HG03520 (cell line): ENCODE data around the gene VPS33B.
"Not testable (repeated sequence)": the region's sequence is repeated elsewhere in the genome, so short reads cannot be mapped to it uniquely, and the experiment has no call there.

Source experiments
- ATAC-seq: cut with Tn5 transposase; IDR thresholded peaks from one replicate; pipeline ENCODE4 v1.9.1; 2021; ENCODE audit warnings: mild to moderate bottlenecking, moderate library complexity; ENCODE audit not compliant: unreplicated experiment

Gene VPS33B

DNA sequence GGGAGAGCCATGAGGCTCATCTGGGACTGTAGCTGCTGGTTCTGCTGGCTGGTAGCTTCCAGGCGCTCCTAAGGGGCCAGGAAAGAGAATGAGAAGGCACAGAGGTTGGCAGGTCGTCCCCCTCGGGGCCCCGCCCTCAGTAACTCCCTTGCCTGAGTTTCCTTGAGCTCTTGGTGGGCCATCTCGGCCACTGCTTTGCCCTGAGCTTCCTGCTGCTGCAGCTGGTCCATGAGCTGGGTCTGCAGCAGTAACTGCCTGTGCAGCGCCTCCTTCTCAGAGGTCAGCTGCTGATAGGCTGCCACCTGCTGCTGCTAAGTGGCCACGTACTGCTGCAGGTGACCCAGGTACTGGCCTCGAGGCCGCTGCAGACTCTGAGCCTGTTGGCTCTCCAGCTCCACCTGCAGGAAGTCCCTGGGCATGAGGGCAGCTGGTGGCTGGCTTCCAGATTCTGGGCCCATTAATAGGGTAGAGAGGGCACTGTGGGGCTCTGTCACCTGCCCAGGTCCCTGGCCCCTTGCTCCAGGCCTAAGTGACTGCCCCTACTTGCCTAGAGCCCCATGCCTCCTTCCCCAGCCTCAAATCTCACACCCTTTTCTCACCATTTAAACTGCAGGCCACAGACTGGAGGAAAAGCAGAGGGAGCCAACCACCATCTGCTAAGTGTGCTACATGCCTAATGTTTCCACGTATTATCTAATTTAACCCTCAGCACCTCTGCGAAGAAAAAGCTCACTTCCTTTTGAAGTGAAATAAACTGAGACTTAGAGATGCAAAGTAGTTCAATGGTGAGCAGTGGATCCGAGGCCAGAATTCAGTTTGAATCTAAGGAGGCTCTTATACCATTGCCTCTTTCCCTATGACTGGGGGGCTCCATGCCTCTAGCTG lies 10.8 kb upstream of the VPS33B start:
- ATAC-seq: no peak

DNA sequence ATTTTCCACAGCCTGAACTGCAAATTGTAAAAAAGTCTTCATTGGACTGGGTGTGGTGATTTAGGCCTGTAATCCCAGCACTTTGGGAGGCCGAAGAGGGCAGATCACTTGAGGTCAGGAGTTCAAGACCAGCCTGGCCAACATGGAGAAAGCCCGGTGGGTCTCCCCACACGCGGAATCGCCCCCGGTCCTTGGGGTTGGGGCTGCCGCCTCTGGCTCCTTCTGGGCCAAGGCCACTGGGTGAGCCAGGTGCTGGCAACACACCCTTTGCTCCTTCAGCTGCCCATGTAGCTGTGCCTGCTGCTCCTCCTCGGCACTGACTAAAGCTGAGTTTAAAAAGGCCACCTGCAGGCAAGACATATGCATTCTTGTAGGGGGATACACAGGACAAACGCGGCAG lies 9.4 kb upstream of the VPS33B start:
- ATAC-seq: no peak

DNA sequence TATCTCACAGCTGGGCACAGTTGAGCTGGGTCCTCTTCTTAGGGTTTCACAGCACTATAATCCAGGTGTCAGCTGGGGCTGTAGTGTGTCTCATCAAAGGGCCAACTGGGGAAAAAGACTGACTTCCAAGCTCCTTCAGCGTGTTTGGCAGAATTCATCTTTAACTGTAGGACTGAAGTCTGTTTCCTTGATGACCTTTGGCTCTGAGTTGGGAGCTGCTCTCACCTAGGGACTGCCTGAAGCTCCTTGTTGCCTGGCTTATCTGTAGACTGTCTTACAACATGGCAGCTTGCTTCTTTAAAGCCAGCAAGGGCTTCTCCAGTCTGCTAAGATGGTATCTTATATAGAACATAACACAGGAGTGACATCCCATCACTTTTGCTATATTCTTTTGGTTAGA lies 5.3 kb upstream of the VPS33B start:
- ATAC-seq: no peak

DNA sequence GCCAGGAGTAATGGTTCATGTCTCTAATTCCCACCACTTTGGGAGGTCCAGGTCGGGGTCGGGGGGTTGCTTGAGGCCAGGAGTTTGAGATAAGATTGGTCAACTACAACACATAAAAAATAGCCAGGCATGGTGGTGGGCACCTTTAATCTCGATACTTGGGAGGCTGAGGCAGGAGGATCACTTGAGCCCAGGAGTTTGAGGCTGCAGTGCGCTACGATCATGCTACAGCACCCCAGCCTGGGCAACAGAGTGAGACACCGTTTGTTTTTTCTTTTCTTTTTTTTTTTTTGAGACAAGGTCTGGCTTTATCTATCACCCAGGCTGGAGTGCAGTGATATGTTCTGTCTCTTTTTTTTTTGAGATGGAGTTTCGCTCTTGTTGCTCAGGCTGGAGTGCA lies 1.3 kb upstream of the VPS33B start:
- ATAC-seq: no peak

DNA sequence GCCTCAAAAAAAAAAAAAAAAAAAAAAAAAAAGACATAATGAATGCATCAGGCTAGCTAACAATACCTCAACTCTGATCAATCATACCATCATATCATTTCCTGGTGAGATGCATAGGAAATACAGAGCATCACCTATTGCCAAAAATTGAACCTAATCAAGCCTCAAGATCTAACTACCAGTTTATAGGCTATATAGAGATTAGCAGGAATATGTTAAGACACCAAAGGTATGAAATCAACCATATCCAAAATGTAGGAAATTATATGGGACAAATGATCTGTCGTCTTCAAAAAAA lies 387 bp upstream of the VPS33B start:
- no peak for ATAC-seq

DNA sequence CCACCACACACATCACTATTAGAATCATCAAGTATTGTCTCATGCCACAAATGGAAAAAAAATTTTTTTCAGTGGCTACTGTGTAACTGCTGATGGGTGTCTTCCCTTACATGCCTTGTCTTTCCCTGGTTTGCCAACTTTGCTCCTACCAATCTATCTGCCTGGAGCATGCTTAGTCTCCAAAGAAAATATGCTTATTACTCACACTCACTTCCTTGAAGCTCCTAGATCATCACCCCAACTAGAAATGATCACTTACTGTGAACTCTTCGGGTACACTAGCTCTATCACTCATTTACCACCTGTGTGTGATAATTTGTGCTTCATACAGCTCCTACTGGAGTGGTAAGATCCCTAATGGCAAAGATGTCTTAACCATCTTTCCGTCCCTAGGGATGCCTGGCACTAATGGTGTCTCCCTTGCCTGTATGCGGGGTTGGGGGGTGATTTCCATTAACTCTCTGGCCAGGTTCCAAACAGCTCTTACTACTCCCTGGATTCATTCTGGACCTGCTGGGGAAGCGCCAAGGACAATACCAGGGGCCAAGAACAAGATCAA lies 799 bp downstream of the VPS33B start:
- peak; percentile 8 for ATAC-seq

DNA sequence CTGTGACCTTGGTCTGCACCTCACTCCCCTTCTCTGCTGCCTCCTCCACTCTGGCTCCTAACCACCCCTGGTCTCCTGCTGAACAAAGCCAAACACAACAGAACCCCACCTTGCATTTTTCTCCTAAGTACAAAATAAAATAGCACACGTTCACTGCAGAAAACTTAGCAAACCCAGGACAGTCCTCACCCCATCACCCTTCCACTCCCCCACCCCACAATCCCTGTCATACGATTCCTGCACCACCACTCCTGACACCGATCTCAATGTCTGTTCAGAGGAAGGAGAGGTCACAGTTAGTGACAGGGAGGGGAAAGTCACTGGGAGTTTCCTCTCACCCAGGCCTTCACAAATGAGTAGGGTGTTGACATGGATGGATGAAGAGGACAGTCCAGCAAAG lies 4.2 kb downstream of the VPS33B start:
- no peak for ATAC-seq

DNA sequence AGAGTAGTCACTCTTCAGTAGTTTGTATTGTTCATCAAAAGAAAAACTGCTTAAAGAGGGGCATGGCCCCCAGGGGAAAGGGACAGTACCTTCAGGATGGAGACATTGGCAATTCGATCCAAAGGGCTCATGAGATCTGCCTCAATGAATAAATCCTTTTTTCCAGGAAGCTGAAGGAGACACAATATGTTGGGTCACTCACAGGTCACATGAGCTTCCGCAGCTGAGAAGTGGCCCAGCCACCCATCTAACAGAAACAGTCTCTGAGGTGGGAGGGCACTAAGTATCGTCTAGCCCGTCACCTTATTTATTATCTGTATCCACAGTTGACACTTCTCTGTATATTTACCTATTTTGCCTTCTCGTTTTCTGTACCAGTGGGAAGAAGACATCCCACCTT lies 4.7 kb downstream of the VPS33B start:
- no peak for ATAC-seq

DNA sequence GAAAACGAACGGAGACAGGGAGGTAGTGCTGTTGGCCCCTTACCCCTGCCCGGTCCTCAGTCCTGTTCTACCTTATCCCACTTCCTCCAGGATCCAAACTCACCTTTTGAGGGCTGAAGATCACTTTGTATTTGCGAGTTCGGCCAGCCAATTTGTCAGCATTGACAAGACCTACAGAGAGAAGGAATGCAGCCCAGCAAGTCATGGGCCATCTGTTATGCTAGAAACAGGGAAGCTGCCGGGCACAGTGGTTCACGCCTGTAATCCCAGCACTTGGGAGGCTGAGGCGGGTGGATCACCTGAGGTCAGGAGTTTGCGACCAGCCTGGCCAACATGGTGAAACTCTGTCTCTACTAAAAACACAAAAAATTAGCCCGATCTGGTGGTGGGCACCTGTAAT lies 8.7 kb downstream of the VPS33B start:
- not testable (repeated sequence) for ATAC-seq

DNA sequence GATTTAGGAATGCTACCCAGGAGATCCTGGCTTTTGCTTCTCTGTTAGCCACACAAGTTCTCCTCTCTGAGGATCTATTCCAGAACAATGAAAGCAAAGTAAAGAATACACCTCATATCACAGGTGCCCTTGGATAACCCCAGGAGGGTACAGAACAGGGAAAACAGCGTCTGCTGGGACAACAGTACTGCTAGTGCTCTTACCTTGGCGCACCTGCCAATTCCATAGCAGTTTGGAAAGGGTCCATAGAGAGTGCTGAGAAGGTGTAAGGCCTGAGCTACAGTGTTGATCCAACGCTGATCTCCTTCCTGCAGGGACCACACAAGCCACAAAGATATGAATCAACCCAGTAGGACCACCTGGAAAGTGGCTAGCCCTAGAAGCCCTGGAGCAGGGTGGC lies 15.1 kb downstream of the VPS33B start:
- no peak for ATAC-seq

DNA sequence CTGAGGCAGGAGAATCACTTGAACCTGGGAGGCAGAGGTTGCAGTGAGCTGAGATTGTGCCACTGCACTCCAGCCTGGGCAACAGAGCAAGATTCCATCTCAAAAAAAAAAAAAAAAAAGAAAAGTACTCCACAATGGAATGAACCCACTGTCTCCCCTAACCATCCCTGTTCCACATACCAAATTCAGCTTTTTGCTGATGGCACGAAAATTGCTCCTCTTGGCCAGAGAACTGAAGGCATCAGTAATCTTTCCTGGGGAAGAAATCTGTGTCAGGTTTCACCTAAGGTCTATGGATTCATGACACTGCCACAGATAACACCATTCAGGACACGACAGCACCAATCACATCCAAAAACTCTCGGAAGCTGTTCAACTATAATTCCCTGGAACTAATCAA lies 21.2 kb downstream of the VPS33B start:
- no peak for ATAC-seq

DNA sequence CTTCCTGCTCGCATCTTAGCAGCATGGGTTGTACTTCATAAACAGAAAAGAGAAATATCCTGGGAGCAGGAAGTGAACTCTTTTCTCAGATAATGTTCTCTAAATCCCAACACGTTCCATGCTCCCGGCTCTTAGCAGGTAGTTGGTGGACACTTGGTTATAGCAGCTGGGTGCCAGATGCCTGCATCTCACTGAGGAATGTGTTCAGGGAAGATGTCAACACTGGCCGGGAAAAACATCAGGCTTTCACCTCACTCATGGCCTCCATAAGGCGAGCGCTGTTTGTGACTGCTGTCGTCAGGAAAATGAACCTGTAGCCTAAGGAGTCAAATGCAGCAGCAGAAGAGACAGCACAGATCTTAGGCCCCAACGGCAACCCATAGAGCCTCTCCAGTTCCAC lies 23.7 kb downstream of the VPS33B start:
- ATAC-seq: no peak

DNA sequence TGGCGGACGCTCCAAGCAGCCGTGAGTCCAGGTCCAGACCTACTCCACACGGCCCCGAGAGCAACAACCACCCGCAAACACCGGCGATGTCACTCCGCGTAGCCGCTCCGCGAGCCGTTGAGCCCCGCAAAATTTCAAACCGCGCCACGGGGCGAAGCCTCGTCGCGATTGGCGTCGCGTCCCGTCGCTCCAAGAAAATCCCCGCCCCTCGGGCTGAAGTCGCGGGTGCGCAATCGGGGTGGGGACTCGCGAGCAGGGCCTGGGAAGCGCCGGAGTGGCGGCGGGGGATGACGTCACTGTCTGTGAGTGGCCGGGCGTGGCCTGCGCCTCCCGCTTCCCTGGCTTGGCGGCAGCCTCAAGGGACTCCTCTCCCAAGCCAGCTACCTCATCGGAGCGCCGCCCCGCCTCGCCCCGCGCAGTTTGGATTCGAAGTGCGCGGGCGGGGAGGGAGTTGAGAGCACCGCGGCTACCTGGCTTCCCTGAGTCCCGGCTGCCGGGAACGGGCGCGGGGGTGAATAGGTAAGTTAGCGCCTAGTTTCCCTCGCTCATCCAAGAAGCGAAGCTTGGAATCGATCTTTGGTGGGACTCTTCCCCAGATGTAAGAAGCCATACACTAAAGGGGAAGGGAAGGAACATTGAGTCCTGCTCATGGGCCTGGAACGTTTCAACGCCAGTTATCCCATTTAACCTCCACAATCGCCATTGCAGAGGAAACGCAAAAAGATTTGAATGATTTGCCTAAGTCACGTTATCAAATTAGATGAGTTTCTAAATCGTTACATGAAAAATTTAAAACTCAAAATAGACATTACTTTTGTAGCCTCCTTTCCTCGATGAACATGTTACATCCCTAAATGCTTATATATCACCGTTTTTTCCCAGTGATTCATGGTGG lies 27.7 kb downstream of the VPS33B start, which contains the start of gene PRC1:
PRC1 (minus strand) TSS at position 119 of the 895 bp plus-strand sequence; CDS start at position 1, 118 bp downstream.
- ATAC-seq: peak; percentile 91

DNA sequence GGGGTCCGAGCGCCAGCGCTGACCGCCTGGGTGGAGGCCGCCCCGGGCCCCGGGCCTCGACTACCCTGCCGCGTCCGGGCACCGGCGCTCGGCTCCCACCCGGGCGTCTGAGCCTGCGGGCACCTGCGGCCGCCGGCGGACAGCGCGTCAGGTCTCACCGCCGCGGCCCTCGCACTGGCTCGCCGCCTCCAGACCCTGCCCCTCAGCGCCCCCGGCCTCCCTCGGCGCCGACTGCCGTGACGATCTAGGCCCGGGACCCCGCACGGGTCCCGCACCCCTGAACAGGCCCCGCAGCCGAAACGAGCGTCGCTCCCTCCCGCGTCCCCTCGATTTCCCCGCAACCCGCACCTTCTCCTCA lies 28.4 kb downstream of the VPS33B start:
- peak; percentile 2 for ATAC-seq

DNA sequence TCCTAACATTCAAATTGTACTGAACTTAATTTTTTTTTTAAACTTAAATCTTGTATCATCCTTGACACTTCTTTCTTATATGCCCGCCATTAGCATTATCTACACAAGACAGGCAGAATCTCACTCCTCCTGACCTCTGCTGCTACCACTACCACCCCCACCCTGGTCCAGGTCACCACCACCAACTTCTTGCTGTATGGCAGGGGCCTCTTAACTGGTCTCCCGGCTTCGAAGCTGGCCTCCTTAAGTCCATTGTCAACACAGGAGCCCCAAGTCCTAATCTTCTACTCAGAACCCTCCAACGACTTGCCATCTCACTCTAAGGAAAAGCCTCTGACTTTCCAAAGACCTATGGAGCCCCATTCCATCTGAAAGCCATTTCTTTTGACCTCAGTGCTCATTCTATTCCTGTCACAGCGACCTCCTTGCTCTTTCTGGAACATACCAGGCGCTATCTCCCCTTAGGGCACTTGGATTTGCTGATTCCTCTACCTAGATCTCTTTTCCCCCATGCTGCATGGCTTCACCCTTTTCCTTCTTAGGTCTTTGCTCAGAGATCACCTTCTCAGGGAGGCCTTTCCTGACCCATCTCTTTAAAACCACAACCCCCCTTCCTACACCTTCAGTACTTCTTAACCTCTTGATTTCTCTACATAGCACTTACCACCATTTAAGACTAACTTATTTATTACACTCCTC lies 30.7 kb downstream of the VPS33B start:
- no peak for ATAC-seq

DNA sequence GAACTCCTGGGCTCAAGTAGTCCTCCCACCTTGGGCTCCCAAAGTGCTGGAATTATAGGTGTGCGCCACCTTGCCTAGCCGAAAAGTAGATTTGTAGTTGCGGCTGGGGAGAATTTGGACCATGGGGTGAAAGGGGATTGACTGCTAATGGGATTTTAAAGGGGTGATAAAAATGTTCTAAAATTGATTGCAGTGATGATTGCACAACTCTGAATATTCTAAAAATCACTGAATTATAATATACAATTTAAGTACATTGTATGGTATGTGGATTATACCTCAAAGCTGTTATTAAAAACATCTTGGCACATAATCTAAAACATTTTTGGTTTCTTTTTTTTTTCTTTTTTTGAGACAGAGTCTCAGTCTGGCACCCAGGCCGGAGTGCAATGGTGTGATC lies 31.9 kb downstream of the VPS33B start:
- ATAC-seq: no peak

DNA sequence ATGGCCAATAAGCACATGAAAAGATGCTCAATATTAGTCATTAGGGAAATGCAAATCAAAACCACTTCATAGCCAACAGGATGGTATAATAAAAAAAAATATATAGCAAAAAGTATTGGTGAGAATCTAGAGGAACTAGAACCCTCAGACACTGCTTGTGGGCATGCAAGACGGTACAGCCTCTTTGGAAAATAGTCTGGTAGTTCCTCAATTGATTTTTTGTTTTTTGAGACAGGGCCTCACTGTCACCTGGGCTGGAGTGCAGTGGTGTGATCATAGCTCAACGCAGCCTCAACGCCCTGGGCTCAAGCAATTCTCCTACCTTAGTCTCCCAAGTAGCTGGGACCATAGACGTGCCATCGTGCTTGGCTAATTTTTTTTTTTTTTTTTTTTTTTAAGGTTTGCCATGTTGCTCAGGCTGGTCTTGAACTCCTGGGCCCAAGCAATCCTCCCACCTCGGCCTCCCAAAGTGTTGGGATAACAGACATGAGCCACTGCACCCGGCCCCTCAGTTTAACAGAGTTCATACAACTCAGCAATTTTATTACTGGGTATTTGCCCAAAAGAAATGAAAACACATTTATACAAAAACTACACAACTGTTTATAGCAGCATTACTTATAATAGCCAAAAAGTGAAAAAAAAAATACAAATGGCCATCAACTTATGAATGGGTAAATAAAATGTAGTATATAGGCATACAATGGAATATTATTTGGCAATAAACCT lies 33.2 kb downstream of the VPS33B start:
- ATAC-seq: no peak

DNA sequence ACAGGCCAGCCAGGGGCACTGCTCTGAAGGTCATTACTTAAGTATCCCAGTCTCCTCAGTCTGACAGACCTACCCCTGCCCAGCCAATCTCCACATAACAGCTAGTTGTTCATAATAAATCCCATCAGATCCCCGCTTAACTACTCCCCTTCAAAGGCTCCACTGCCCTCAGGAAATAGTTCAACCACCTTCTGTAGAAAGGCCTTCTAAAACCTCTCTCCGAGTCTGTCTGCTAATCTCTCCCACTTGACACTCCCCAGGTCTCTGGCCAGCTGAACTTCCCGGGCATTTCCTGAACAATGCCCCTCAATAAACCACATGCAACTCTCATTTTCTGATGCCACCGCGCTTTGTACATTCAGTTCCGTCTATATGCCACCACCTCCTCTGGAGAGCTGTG lies 34.1 kb downstream of the VPS33B start:
- no peak for ATAC-seq

DNA sequence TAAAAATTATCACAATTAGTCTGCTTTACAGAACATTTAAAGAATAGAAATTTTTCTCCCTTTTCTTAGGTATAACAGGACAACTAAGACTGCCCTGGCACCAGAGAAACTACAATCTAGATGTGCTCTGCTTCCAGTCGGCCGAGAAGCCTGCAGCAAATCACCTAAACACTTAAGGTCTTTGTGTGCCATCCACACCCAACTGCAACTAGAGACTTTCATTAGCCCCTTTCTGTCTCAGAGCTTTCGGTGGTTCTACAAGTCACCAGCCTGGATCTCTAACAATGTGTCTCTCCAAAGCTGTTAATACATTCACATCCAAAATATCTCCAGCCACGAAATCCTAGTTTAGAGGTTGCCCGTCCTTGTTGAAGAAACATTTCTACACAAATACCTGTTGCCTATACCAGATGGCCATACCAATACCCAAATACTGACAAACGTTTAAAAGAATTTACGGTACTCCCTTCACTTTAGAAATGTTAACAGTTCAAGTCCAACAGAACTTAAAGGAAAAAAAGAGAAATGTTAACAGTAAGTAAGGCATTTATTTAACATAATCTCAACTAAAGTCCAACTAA lies 34.7 kb downstream of the VPS33B start:
- no peak for ATAC-seq

DNA sequence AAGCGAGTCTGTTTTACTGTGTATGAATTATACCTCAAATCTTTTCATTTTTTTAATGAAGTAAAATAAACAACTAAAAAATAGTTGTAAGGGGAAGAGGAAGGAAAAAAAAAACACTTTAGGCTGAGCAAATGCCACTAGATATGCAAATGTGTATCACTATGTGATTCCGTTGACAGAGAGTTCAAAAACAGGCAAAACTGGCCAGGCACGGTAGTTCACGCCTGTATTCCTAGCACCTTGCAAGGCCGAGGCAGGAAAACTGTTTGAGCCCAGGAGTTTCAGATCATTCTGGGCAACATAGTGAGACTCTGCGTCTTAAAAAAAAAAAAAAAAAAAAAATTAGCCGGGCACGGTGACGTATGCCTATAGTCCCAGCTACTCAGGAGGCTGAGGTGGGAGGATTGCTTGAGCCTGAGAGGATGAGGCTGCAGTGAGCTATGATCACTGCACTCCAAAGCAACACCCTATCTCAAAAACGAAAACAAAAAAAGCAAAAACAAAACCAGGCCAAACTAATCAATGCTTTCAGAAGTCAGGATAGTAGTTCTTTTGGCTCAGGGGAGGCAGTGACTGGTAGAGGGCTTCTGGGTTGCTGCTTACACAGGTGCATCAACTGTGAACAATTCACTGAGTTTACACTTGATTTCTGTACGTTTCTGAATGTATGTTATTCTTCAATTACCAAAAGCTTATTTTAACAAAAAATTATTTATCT lies 35.4 kb downstream of the VPS33B start:
- ATAC-seq: peak; percentile 54
